Adipocyte (in vitro differentiated cells): ENCODE data around the gene ASB7.
A peak's percentile ranks its signal among the peaks of the same experiment; 100 is the strongest.

Experiments used
- DNase-seq: peaks from one replicate; pipeline ENCODE4 v3.0.0-alpha.2; 2015; ENCODE audit warnings: low read depth
- H3K27me3 ChIP-seq: replicated peaks from 2 replicates; pipeline ENCODE4 v1.7.0; 2013; ENCODE audit warnings: mild to moderate bottlenecking, low read length, moderate library complexity; ENCODE audit not compliant: control insufficient read depth, insufficient read depth
- H3K36me3 ChIP-seq: 2 replicates; pipeline ENCODE4 v1.7.0; 2013; ENCODE audit warnings: low read length, mild to moderate bottlenecking, moderate library complexity; ENCODE audit not compliant: control insufficient read depth, insufficient read depth, severe bottlenecking
- H3K4me1 ChIP-seq: 2 replicates; pipeline ENCODE4 v1.7.0; 2013; ENCODE audit warnings: mild to moderate bottlenecking, low read length, moderate library complexity; ENCODE audit not compliant: control insufficient read depth, insufficient read depth
- H3K4me3 ChIP-seq: 2 replicates; pipeline ENCODE4 v1.7.0; 2013; ENCODE audit warnings: mild to moderate bottlenecking, low read length, moderate library complexity
- H3K9ac ChIP-seq: 2 replicates; pipeline ENCODE4 v1.7.0; 2013; ENCODE audit warnings: mild to moderate bottlenecking, low read length, moderate library complexity
- H3K9me3 ChIP-seq: 2 replicates; pipeline ENCODE4 v1.7.0; 2013; ENCODE audit warnings: mild to moderate bottlenecking, low read length, moderate library complexity; ENCODE audit not compliant: control insufficient read depth

ASB7 gene

DNA sequence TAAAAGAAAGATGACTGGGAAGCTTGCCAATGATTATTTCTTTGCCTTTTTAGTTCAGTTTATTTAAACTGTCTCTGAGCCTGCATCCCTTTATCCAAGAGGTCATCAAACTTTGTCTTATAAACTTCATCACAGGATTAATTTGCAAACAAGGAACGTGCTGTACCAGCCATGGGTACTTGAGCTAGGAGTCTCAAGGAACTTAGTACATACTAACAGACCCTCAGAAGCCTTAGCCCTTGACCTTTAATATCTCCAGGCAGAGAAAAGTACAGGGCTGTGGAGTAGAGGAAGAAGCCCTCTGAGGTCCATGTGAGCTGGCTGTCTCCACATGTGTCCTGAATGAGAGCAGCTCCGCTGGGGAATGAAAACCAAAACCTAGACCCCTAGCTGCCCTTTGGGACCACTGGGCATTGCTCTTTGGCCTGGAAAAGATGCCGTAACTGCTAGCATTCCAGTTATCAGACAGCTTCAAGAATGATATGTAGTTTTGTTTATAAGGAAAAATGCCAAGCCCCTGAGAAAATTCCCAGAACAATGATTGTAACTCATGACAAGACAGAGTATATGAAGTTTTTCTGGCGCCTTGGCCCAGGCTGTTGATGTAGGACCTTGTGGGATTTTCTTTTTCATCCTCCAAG is 92.1 kb downstream of the ASB7 start:
- peaks cover 79% of the 10 kb centered on the region for H3K4me1 ChIP-seq
- peak; percentile 11 for DNase-seq
- H3K9me3 ChIP-seq: no peaks in the 10 kb centered on the region

DNA sequence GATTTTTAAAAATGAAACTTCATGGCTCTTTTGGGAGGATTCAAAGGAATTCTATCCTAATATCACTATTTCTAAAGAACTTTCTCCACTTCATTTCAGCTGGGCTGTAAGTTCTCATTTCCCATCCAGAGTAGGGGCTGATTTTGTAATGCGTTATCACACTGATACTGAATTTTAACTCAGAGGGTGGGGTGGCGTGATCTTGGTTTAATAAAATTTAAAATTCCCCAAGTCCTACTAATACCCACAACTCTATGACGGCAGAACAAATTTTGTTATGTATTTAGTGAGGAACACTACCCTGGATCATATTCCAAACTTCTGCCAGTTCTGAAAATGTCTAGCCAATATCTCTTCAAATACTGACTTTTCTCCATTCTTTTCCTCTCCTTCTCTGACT is 92.7 kb downstream of the ASB7 start:
- no peaks in the 10 kb centered on the region for H3K9me3 ChIP-seq
- no peak for DNase-seq
- peaks cover 74% of the 10 kb centered on the region for H3K4me1 ChIP-seq
- no peaks in the 10 kb centered on the region for H3K36me3 ChIP-seq
- H3K4me3 ChIP-seq: peak overlapping the region; percentile 49
- no peaks in the 10 kb centered on the region for H3K27me3 ChIP-seq
- H3K9ac ChIP-seq: peak overlapping the region; percentile 77

More for the DNA sequence above, 92.1 kb downstream of the ASB7 start:
- peak overlapping the region; percentile 77 for H3K9ac ChIP-seq
- no peaks in the 10 kb centered on the region for H3K27me3 ChIP-seq
- H3K36me3 ChIP-seq: no peaks in the 10 kb centered on the region
- H3K4me3 ChIP-seq: peak overlapping the region; percentile 49

DNA sequence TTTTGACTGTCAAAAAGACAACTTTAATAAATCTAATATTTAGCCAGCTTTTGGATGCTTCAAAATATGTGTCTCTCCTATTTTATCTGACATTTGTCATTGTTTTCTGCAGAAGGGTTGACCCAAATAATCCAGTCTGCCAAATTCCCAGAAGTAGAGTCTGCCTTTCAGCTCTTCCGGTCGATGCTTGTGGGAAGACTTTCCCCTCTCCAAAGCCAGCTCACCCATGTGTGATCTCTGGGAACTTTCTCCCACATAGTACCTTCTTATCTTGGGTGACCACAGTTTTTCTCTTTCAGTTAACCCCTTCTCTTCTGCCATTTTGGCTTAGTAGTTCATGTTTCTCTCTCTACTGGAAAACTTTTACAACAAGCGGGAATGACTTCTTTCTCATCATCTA is 94.1 kb downstream of the ASB7 start:
- no peak for DNase-seq
- peak overlapping the region; percentile 49 for H3K4me3 ChIP-seq
- peak overlapping the region; percentile 77 for H3K9ac ChIP-seq
- H3K4me1 ChIP-seq: peaks cover 61% of the 10 kb centered on the region
- no peaks in the 10 kb centered on the region for H3K27me3 ChIP-seq
- no peaks in the 10 kb centered on the region for H3K9me3 ChIP-seq
- no peaks in the 10 kb centered on the region for H3K36me3 ChIP-seq
